ENCODE data around the gene SREK1.

DNA sequence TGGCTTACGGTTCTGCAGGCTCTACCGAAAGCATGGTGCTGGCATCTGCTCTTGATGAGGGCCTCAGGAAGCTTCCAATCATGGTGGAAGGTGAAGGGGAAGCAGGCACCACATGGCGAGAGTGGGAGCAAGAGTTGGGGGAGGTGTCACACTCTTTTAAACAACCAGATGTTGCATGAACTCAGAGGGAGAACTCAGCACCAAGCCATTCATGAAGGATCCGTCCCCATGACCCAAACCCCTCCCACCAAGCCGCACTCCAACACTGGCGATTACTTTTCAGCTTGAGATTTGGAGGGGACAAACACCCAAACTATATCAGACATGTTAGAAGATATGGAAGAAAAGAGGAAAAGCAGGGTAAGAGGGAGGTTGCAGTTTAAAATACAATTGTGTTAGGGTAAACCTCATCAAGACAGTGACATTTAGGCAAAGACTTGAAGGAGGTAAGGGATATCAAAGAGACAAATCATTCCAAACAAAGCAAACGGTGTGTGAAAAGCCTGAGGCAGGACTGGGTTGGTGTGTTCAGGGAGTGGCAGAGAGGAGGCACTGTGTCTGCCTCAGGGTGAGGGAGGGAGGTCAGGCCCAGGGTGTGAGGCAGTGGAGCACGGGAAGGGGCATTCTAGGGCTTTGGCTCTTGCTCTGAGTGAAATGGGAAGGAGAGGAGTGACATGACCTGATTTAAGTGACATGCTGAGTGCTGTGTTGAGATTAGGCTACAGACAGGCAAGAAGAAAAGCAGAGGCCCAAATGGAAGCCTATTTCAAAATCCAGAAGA is 80.9 kb downstream of the SREK1 start:
- TF ChIP-seq, protein P1, sequence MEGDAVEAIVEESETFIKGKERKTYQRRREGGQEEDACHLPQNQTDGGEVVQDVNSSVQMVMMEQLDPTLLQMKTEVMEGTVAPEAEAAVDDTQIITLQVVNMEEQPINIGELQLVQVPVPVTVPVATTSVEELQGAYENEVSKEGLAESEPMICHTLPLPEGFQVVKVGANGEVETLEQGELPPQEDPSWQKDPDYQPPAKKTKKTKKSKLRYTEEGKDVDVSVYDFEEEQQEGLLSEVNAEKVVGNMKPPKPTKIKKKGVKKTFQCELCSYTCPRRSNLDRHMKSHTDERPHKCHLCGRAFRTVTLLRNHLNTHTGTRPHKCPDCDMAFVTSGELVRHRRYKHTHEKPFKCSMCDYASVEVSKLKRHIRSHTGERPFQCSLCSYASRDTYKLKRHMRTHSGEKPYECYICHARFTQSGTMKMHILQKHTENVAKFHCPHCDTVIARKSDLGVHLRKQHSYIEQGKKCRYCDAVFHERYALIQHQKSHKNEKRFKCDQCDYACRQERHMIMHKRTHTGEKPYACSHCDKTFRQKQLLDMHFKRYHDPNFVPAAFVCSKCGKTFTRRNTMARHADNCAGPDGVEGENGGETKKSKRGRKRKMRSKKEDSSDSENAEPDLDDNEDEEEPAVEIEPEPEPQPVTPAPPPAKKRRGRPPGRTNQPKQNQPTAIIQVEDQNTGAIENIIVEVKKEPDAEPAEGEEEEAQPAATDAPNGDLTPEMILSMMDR (IDR thresholded peaks at IDR 0.05): no peak
- no peak for TF ChIP-seq POLR2A (IDR thresholded peaks at IDR 0.05)

Data from tibial nerve (tissue), 3 donors.